H4 (cell line): ENCODE measurements around the gene PTH. TPM values are rescaled to one million over a fixed set of nuclear protein-coding genes. Genes with fewer than 3 reads are reported as not detected.

ENCODE experiments used
- DNase-seq: peaks from one replicate; pipeline ENCODE4 v3.0.0-alpha.2; 2015; ENCODE audit warnings: low spot score
- total RNA-seq: library from RNA; depleted of rRNA; stranded (reverse); fragments of >200 nt; shearing (Covaris generic); gene quantifications from 2 replicates; pipeline ENCODE4 v1.2.3, GENCODE V29; 2014; rRNA removed

The PTH gene
- total RNA-seq, 1 experiment from 2014 or later, result not detected

DNA sequence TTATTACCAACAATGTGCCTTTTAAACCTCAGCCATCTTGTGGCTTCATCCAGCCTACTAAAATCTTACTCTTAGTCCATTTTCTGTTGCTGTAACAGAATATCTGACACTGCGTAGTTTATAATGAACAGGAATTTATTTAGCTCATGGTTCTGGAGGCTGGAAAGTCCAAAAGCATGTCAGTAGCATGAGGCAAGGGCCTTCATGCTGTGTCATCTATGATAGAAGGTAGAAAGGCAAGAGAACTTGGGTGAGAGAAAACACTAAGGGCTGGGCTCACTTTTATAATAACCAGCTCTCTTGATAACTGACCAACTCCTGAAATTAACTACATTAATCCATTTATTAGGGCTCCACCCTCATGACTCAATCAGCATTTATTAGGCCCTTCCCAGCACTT, 46.3 kb downstream of the PTH start:
- DNase-seq, result no peak

DNA sequence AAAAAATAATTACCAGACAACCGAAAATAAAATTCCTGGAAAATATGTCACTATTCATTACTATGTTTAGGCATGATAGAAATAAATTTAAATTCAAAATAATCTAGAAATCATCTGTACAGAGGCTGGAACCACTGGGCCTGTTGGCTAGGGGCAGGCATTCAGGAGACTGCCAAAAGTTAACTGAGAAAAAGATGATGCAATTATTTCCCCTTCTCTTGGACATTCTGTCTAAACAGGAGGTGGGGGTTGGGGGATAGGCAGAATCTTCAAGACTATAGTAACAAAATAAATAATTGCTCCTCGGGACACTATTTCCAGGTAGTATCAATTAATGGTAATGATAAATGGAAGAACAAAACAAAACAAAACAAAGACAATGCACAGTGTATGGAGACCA, 46.9 kb downstream of the PTH start:
- no peak for DNase-seq

DNA sequence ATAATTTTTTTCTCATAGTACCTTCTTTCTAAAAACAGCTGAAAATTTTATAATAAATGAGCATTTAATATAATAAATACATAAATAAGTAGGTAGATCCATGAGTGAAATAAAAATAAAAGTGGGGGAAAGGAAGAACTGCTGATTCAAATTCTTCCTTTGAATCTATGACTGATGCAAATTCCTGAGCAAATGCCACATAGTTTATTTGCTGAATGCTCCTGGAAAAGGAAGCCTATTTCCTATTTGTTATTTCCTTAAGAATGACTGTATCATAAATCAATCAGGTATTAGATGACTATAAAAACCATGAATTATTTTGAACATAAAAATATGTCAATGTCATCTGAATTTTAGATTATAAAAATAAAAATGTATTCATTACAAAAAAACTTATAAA, 49.4 kb downstream of the PTH start:
- no peak for DNase-seq

DNA sequence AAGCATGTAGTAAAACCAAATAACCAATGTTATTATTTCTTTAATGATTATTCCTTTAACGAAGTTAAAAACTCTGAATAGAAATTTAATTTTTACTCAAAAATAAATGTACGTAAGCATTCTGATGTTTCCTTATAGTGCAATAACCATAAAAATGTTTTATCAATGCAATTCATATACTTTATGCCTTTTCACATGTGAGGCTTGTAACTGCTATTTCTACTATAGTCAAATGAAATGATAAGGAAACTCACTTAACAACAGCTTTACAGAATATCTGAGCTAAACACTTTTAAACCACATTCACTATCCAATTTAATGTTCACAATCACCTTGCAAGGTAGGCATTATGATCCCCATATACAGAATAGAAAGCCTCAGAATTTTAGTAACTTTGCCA, 50.2 kb downstream of the PTH start:
- no peak for DNase-seq

Other genes starting within 250 kb of the PTH start
- 12.1 and 14.2 TPM in 2 replicates for gene BMAL1, start 218.2 kb downstream of the PTH start, total RNA-seq
- 66.2 and 70.1 TPM in 2 replicates for gene BTBD10, start 32.8 kb downstream of the PTH start, total RNA-seq
- gene FAR1, start 172.7 kb upstream of the PTH start, total RNA-seq, result 27.1 and 35.7 TPM in 2 replicates